Measurements from ENCODE around the gene NECTIN2. TPM values are rescaled to one million over a fixed set of nuclear protein-coding genes. Genes with fewer than 3 reads are reported as not detected.

The NECTIN2 gene
- polyA plus RNA-seq (2011; rRNA removed) (80.2 and 110 TPM in 2 replicates), polyA minus RNA-seq (2011; rRNA and poly(A)+ RNA removed) (91.0 and 114 TPM in 2 replicates)

DNA sequence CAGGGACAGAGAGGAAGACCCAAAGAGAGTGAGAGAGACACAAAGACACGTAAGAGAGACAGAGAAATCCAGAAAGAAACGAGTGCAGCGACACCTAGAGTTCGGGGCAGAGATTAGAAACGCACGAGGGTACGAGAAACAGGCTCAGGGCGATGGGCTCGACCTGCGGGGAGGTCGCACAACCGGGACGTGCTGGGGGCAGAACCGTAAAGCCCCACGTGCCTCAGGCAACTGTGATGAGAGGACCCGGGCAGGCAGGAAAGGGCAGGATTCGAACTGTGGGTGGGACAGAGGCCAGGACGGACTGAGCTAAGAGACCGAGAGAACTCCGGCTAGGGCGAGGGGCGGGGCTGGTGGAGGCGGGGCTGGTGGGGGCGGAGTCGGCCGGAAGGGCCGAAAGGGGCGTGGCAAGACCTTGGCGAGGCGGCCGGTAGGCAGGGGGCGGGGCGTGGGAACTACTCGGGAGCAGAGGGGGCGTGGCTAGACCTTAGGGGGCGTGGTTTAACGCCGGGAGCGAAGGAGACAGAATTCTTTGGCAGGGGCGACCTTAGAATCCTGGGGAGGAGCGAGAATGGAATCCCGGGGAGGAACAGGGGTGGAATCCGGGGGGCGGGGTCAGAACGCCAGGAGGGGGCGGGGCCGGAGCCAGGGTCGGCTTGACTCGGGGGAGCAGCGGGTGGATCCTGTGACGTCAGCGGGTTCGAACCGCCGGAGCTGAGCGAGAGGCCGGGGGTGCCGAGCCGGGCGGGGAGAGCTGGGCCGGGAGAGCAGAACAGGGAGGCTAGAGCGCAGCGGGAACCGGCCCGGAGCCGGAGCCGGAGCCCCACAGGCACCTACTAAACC, at the start of gene NECTIN2:
NECTIN2 (plus strand) TSS at position 686 of the 843 bp plus-strand sequence. CDS start 229 bp downstream, outside the sequence.
- Histone ChIP-seq H3K4me3 (ENCODE audit: low read depth, low read length) (peak within 1 kb of the TSS; percentile 94), H3K27me3 (ENCODE audit: control insufficient read depth, insufficient read depth, low read length) (no peaks in the 10 kb centered on the region), H3K9me3 (ENCODE audit: control insufficient read depth, insufficient read depth, low read length) (no peaks in the 10 kb centered on the region), H3K27ac (ENCODE audit: low read depth, low read length) (peak within 1 kb of the TSS; percentile 86)
- CTCF ChIA-PET, result interaction anchor here (0.5 to 1.4 kb wide), 46 partner anchors 9 to 892 kb away, joined by 3 to 32 read pairs (median 5); partner anchors contain the start of gene BCAM
- POLR2A ChIA-PET, result interaction anchor here (0.6 to 1.3 kb wide), 5 partner anchors 18 to 174 kb away, joined by 3 to 7 read pairs (median 4); partner anchors contain the start of gene CEACAM19
- TF ChIP-seq, protein P1, sequence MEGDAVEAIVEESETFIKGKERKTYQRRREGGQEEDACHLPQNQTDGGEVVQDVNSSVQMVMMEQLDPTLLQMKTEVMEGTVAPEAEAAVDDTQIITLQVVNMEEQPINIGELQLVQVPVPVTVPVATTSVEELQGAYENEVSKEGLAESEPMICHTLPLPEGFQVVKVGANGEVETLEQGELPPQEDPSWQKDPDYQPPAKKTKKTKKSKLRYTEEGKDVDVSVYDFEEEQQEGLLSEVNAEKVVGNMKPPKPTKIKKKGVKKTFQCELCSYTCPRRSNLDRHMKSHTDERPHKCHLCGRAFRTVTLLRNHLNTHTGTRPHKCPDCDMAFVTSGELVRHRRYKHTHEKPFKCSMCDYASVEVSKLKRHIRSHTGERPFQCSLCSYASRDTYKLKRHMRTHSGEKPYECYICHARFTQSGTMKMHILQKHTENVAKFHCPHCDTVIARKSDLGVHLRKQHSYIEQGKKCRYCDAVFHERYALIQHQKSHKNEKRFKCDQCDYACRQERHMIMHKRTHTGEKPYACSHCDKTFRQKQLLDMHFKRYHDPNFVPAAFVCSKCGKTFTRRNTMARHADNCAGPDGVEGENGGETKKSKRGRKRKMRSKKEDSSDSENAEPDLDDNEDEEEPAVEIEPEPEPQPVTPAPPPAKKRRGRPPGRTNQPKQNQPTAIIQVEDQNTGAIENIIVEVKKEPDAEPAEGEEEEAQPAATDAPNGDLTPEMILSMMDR (IDR thresholded peaks at IDR 0.05; ENCODE audit: low read depth, low read length), result peak; percentile 83
- peak; percentile 98 for DNase-seq (ENCODE audit: low read depth, low spot score)

DNA sequence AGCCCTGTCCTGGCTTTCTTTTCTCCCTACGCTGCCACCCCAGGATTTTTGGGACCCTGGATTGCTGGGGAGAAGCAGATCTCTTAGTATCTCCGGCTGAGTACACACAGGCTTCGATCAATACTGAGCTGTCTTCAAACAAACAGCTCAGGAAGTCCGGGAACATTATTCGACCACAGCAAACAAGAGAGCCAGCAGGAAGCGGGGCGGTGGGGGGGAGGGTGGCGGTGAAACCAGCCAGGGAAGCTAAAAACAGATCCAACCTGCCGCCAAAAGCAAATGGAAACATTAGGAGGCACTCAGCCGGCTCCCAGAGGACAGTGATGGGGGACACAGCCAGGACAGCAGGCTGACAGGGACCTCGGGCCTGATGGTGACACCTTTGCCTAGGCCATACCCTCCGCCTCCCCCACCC, 49.4 kb upstream of the NECTIN2 start:
- peak overlapping the region; percentile 31 for H3K27ac ChIP-seq (ENCODE audit: low read depth, low read length)
- CTCF ChIA-PET, result interaction anchor here (0.6 to 1.0 kb wide), 6 partner anchors 11 to 73 kb away, joined by 3 to 7 read pairs (median 4); partner anchors contain the start of gene NECTIN2
- no peaks in the 10 kb centered on the region for H3K9me3 ChIP-seq (ENCODE audit: control insufficient read depth, insufficient read depth, low read length)
- POLR2A ChIA-PET, result interaction anchor here (0.6 kb wide), 1 partner anchor 23 kb away, joined by 3 read pairs; no protein-coding TSS in a partner anchor
- TF ChIP-seq, protein P1 (IDR thresholded peaks at IDR 0.05; ENCODE audit: low read depth, low read length), result no peak
- H3K4me3 ChIP-seq (ENCODE audit: low read depth, low read length), result no peak overlapping the region
- DNase-seq (ENCODE audit: low read depth, low spot score), result no peak
- no peaks in the 10 kb centered on the region for H3K27me3 ChIP-seq (ENCODE audit: control insufficient read depth, insufficient read depth, low read length)

DNA sequence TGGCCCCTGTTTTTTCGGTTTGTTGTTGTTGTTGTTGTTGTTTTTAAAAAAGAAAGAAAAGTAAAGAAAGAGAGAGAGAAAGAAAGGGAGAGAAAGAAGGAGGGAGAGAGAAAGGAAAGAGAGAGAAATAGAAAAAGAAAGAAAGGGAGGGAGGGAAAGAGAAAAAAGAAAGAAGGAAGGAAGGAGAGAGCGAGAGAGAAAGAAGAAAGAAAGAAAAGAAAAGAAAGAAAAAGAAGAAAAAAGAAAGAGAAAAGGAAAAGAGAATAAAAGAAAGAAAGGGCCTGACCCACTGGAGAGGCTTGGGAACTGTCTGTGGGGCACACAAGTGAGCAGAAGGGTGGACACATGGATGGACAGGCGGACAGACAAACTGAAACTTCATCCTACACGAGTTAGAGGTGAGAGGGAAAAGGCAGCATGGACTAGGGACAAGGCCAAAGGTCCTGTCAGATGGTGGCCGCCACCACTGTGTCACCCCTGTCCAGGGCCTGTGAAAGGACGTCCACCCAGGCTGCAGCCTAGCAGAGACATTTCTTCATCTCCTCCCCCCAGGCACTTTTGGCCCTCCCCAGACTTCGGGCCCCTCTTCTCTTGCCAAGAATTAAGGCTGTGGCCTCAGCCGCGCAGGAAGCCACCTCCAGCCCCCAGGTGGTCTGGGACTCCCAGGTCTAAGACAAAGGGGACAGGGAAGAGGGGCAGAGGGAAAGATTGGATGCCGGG, 46.3 kb upstream of the NECTIN2 start:
- H3K27me3 ChIP-seq (ENCODE audit: control insufficient read depth, insufficient read depth, low read length), result no peaks in the 10 kb centered on the region
- ChIA-PET CTCF (interaction anchor here (1.3 kb wide), 1 partner anchor 46 kb away, joined by 5 read pairs; the partner anchor contains the start of gene NECTIN2), POLR2A (no interaction called here)
- H3K4me3 ChIP-seq (ENCODE audit: low read depth, low read length), result no peak overlapping the region
- H3K27ac ChIP-seq (ENCODE audit: low read depth, low read length), result no peak overlapping the region
- TF ChIP-seq, protein P1 (IDR thresholded peaks at IDR 0.05; ENCODE audit: low read depth, low read length), result no peak
- peaks cover 6% of the 10 kb centered on the region for H3K9me3 ChIP-seq (ENCODE audit: control insufficient read depth, insufficient read depth, low read length)
- DNase-seq (ENCODE audit: low read depth, low spot score), result no peak

- CTCF ChIA-PET, result no interaction called here
- POLR2A ChIA-PET, result no interaction called here
- no peaks in the 10 kb centered on the region for H3K27me3 ChIP-seq (ENCODE audit: control insufficient read depth, insufficient read depth, low read length)
- H3K9me3 ChIP-seq (ENCODE audit: control insufficient read depth, insufficient read depth, low read length), result peaks cover 6% of the 10 kb centered on the region
- peak; percentile 33 for DNase-seq (ENCODE audit: low read depth, low spot score)
- H3K27ac ChIP-seq (ENCODE audit: low read depth, low read length), result no peak overlapping the region
- H3K4me3 ChIP-seq (ENCODE audit: low read depth, low read length), result no peak overlapping the region
- TF ChIP-seq, protein P1 (IDR thresholded peaks at IDR 0.05; ENCODE audit: low read depth, low read length), result peak; percentile 97
These were observed 45.6 kb upstream of the NECTIN2 start for GRCh38 chr19:44800461-44800860.

Data from AG04450 (cell line).